NOMO-1 treated with DMSO at 0.1 percent for 48 hours (cell line): ENCODE data around the gene RNF14.

Experiments
- DNase-seq: peaks from one replicate; lab custom pipeline; 2025; ENCODE audit not compliant: unreplicated experiment; lab: John Stamatoyannopoulos, UW

Gene RNF14

DNA sequence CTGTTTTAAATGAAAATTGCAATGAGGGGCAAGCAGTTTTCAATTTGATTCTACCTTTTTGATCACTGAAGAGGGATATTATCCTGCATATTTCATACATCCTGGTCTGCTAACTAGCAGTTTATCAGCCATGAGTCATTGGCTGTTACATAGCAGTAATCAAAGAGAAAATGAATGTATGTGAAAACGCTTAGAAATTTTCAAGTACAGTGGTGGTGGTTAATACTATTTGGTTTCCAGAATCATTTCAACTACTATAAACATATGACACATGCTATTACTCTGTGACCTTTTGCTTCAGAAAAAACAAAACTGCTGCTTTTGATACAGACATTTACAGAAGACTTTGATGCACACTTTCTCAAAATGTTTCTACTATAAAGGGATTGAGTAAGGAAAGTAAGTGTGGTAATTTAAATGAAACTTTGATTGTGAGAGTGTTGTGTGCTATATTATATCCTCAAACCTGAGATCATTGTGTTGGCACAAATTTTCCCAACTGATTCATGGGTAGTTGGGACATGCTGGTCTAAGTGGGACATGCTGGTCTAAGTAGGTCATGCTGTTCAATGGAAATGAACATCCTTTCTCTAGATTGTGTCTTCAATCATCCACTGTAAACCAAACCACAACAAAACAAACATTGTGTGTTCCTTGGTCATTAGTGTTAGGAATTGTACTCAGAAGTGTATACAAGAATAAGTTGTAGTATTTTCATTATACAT lies 5.1 kb downstream of the RNF14 start:
- no peak for DNase-seq

DNA sequence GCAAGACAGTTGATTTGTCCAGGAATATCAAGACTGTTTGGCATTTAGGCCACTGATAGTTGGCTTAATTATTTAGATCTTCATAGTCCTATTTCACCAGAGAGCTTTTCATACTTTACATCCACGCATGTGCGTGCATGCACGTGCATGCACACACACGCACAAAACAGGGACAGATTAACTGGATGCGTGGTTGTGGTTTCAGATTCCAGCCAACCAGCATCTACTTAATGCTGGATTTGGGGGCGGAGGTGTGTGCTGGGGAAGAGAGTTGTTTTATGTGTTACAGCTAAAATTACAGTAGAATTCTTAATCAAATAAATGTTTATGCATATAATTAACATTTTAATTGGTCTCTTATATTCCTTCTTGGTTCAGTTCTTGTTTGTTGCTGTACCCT lies 7.3 kb downstream of the RNF14 start:
- DNase-seq: no peak

DNA sequence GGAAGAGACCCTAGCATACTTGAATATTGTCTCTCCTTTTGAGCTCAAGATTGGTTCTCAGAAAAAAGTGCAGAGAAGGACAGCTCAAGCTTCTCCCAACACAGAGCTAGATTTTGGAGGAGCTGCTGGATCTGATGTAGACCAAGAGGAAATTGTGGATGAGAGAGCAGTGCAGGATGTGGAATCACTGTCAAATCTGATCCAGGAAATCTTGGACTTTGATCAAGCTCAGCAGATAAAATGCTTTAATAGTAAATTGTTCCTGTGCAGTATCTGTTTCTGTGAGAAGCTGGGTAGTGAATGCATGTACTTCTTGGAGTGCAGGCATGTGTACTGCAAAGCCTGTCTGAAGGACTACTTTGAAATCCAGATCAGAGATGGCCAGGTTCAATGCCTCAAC lies 9.5 kb downstream of the RNF14 start:
- no peak for DNase-seq

DNA sequence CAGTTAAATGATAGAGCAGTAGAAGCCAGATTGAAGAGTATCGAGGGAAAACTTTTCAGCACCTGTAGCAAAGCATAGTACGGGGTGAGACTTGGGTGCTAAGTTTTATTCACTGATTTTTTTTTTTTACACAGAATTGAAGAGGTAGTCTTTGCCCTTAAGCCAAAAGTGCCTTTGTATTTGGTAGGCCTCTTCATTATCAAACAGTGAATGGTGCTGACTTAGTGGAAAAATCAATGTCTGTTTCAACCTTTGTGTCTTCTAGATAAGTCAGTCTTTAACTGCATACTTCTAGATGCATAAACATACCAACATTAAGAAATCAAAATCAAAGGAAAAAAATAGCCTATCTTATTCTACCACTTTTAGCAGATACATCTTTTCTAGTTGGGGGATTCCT lies 13.7 kb downstream of the RNF14 start:
- DNase-seq: no peak

DNA sequence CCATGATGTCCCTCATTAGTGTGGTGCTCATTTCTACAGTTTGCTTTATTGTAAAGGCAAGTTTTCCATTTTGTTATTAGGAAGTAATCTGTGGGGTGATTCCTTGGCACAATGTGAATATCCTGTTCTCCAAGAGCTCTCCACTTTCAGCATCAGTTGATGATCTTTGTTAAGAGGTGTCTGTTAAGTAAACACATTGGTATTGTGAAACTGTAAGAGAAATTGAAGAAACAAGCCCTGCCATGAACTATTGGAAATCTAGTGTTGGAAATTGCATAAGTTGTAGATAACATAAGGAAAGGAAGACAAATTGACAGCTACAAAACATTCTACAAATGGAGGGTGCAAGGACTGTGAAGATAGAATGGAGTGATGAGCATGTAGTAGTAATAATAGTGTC lies 17.2 kb downstream of the RNF14 start:
- DNase-seq: no peak

DNA sequence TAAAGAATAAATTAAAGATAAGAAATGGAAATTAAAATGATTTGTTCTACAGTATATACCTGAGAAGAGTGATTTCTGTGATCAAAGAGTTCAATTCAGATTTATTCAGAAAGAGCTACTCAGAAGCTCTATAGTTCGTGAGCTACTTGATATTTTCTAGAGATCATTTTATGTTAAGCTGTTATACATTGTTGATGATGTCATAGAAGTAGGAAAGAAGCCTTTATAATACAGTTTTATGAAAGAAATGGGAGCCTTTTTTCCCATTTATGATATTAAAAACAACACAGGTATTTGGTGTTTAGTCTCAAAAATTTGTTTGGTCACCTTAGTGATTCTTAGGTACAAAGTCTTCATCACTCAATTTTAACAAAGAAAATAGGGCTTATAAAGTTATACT lies 20.8 kb downstream of the RNF14 start:
- DNase-seq: no peak

DNA sequence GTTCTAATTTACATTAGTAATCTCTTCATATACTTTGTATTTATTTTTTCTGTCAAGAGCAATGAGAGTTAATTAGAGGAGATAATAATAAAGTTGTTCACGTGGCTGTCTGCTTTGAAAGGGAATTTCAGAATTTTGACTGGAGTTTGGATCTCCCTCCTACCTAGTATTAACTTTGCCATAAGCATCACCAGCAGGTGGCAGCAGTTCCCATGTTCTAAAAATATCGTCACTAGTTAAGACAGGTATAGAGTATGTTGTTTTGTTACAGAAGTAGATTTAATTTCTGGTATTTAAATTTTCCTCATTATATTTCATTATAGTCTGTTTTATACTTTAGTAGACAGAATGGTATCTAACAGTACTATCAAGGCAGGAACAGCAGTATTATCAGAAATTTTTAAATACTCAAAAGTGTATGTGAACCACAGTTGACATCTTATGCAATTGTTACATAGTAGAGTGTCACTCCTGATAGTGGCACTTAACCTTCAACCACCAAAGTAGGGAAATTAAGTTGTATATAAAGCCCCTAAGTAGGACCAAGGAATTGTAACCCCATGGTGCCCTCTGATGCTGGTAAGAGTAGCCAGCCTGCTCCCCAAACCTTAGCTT lies 23.6 kb downstream of the RNF14 start:
- peak; percentile 50 for DNase-seq

DNA sequence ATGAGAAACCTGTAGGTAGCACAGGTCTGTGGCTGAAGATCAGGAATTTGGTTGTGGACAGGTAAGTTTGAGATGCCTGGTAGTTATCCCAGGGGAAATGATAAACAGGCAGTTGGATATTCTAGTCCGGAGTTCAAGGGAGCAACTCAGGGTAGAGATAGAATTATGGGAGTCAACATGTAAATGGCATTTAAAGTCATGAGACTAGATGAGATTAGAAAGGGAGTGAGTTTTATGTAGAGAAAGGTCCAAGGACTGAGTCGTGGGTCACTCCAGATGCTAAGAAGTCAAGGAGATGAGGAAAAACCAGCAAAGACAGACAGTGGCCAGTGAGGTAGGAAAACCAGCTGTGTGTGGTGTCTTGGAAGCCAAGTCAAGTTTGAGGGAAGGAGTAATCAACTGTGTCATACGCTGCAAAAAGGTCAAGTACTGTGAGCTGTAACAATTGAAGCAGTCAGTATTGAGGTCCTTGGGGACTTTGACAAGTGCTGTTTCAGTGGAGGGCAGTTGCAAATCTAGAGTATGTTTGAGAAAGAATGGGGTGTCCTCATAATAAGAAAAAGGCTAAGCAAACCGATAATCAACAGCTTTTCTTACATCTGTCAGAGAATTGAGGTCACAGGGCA lies 25.7 kb downstream of the RNF14 start:
- DNase-seq: no peak

DNA sequence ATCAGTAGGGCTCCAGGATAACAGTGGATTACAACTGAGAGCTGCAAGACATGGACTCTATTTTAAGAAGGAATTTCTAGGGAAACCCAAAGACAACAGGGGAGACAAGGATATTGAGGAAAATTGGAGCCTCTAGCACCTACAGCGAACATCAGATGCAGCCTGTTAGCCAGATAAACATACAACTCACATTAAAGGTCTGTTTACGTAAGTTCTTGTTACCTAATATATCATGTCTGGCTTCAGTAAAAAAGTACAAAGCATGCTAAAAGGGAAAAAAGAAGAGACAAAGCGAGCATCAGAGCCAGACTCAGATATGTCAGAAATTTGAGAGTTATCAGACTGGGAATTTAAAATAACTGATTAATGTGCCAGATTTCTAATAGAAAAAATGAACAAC lies 26.8 kb downstream of the RNF14 start:
- no peak for DNase-seq

DNA sequence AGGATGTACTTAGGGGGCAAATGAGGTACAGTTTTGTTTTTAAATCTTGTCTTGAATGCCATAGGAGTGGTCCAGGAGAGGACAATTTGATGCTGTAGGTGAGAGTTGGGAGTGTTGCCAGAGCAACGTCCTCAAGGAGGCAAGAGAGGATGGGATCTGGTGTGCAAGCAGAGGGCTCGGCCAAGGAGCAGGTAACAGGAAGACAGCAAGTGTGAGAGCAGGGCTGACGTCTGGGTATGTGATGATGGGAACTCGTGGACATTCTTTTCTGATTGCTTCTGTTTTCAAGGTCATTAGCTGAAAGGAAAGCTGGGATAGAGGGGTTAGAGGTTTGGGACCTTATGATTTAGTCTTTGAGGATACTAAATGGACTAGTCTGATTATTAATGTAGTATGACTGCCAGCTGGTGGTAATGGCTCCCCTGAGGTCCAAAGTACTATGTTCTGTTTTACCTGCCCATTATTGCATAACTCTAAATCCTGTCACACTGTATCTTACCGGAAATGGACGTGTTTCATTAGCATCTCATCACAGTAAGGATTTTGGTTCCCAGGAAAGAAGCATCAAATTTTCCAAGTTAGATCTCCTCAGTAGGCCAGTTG lies 28.6 kb downstream of the RNF14 start:
- DNase-seq: no peak

DNA sequence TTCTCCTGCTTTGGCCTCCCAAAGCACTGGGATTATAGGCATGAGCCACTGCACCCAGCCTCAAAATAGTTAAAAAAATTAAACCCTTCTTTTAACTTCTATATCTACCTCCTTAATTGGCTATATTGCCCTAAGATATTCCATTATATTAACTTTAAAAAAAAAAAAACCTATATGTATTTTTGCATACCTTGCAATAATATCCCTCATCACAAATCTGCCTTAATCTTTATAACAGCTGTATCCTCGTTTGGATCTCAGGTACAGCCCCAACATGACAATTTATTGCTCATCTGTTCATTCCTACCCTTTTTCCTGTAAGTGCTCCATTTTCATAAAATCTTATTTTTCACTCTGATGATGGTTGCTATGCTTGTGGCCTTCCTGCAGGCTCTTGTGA lies 31.3 kb downstream of the RNF14 start:
- no peak for DNase-seq

DNA sequence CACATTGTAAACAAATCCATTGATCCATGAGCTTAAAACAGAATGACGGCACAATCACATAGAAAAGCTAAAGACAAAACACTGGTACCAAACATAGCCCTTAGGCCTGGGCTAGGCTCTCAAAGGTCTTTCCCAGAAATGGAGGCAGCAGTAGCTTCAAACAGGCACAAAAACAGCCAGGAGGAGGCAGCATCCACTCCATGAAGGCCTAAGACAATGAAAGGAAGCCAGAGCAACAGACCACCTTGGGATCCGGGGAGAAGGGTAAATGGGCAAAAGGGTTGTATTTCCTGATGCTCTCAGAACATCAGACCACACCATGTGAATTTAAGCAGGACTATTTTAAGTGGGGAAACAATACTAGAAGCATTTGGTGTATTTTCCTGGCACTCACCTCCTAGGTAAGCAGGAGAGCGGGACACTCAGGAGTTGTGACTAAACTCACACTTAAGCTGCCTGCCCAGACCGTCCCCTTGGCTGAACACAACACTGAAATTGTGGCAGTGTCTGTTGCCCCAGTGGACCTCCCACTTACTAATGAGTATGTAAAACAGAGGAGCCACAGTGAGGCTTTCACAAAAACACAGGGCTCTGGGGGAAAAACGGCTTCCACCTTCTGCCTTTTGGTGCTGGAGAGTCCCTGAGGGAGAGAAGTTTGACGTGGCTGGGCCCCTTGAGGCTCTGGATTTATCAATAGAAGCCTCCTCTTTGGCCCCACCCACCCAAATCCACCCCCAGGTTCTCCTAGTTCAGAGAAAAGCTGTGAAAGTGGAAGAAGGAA lies 32.0 kb downstream of the RNF14 start:
- DNase-seq: no peak

DNA sequence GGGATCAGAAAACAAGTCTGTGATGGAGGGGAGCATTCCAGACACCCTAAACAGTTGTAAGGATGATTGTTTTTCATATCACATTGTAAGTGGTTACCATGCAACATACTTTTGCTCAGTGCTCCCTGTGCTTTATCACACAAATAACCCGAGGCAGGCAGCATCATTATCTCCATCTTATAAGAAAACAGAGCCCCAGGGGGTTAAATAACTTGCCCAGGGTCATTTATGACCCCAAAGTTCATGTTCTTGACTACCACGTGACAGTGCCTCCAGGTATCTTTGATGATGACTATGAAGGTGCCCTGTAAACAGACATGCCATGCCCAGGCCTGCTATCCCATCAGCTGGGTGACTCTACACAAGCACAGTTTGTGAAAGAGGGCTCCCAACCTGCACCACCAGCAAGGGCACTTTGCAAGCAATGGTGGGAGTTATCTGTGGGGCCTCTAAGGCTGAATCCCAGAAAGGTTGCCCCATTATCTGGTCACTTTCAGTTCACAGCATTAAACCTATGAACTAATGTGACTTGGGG lies 34.4 kb downstream of the RNF14 start:
- DNase-seq: no peak

DNA sequence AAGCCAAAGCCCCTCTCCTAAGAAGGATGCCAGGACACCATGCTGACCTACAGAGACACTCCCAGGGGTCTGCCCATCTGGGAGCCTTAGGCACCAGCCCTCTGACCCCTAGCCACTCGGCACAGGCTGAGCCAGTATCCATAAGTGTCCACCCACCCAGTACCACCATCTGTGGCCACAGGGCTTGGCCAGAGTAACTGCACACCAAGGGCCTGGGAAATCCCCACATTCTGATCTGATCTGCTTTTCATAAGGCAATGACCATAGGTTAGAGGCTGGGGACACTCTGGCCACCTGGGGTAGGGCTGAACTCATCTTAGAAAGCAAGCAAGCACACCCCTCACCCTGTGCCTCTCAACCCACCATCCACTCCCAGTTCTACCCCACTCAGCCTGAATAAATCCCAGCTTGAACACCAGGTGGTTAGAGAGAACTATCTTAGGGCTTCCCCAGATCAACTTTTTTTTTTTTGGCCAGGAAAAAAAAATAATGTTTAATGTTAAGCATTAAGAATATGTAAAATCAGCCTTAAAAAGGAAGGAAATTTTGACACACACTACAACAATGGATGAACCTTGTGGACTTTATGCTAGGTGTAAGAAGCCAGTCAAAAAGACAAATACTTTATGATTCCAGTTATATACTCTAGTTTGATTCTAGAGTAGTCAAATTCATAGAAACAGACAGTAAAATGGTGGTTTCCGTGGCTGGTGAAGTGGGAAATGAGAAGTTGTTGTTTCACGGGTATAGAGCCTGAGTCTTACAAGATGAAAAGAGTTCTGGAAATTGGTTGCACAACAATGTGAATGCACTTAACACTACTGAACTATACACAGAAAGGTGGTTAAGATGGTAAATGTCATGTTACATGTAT lies 37.7 kb downstream of the RNF14 start:
- peak; percentile 61 for DNase-seq

DNA sequence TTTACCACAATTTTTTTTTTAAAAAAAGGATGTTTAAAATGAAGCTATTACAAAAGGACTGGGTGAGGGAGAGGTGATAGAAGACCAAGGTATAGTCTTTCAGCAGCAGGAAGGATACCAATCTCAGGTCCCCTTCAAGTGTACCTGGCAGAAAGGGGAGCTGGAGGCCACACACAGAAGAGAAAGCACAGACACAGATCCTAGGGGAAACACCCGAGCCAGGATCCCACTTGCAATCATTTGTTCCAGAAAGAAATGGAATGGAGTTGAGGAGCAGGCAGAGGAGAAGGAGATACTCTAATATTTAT lies 38.3 kb downstream of the RNF14 start:
- no peak for DNase-seq

DNA sequence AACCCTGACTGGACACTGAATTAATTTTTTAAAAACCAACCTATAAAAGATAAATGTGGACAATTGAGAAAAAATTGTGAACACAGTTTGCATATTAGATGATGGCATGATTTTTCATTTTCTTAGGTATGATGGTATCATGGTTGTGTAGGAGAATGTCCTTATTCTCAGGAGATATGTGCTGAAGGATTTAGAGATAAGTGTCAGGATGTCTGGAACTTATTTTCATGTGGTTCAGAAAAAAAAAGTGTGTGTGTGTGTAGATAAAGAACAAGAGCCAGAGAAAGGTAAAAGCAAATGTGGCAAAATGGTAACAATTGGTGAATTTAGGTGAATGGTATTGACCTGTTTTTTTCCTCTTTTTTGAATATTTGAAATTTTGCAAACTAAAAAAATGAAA lies 39.9 kb downstream of the RNF14 start:
- no peak for DNase-seq

DNA sequence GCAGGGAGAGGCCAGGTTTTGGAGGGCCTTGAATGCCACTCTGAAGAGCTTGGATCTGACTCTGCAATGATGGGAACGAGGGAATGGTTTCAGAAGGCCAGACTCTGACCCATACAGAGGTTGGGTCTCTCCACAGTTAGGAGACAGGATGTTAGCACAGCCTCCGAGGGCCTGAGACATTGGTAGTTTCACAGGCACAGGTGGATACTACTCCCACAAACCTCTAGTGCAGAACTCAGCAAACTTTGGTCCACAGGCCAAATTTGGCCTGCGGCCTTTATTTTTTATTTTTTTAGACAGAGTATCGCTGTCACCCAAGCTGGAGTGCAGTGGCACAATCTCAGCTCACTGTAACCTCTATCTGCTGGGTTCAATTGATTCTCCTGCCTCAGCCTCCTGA lies 41.0 kb downstream of the RNF14 start:
- no peak for DNase-seq

DNA sequence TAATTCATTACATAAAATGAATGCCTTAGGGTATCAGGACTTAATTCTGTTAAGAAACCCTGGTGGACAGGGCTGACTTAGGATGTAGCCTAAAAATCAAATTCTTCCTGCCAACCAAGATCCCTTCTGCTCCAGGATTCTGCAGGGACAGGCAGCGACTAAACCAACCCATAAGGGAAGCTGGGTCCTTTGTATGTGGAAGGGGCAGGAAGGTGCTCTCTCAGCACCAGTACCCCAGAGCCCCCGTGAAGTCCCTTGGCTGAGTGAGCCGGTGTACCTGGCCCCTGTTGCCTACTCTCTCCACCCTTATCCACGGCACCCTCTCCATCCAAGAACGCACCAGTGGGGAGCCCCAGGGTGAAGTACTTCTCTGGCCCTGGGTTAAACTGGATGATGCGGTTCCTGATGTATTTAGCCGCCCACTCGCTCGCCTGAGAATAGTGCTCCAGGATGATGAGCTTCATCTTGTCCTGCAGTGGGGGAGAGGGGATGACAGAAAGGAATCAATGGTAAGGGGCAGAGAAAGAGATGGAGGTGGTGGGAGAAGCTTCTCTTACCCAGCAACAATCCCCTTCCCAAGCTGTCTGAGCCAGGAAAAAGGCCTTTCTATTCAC lies 42.8 kb downstream of the RNF14 start:
- DNase-seq: no peak

DNA sequence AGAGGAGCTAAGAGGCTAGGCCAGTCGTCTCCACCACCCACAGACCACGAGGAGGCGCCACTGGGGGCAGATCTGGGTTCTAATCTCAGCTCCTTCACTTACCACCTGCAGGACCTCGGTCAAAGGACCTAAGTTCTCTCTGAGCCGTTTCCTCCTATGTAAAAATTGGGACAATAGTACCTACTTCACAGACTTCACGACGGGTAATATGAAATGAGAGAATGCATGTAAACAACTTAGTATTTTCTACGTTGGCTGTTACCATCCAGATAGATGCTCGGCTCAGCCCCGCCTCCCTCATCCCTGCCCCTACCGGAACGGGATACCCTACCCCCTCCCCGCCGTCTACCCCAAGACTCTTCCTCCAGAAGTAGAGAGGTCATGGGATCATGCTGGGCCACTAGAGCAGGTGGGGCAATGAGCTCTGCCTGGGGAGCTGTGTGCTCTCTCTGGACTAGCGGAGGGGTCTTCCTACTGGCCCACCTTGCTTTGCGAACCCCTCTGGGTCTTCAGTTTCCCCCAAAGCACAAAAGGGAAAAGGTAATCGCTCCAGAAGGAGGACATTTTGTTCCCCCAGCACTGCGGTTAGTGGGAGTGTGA lies 43.4 kb downstream of the RNF14 start:
- DNase-seq: peak; percentile 12
